Esophagus squamous epithelium (tissue), 4 donors: ENCODE data around the gene INPP5E.

Source experiments
- CTCF ChIP-seq, 6 experiments: fragments of 450-650 bp in 4 of 6; fragments of 200-600 bp in 2 of 6; sonication (generic) in 2 of 6; IDR thresholded peaks; one replicate each; pipeline ENCODE4 v1.5.1; 2016 to 2019; ENCODE audit warnings: antibody characterized with exemption in 6 of 6, mild to moderate bottlenecking in 4 of 6, moderate library complexity in 4 of 6
- POLR2A ChIP-seq, 4 donors: fragments of 450-650 bp; IDR thresholded peaks; one replicate each; pipeline ENCODE4 v1.6.1; 2017; ENCODE audit warnings: antibody characterized with exemption in 4 of 4, mild to moderate bottlenecking in 4 of 4, moderate library complexity in 3 of 4

- TF ChIP-seq CTCF (IDR thresholded peaks at IDR 0.05), result no peak
- TF ChIP-seq POLR2A (IDR thresholded peaks at IDR 0.05), result no peak
Observed at GRCh38 chr9:136391737-136392537, 47.7 kb downstream of the INPP5E start.
